ENCODE results near the gene ZNF17. TPM values are rescaled to one million over a fixed set of nuclear protein-coding genes. Genes with fewer than 3 reads are reported as not detected.

Gene ZNF17
- total RNA-seq, 1 experiment from 2014 or later: 5.1 TPM

DNA sequence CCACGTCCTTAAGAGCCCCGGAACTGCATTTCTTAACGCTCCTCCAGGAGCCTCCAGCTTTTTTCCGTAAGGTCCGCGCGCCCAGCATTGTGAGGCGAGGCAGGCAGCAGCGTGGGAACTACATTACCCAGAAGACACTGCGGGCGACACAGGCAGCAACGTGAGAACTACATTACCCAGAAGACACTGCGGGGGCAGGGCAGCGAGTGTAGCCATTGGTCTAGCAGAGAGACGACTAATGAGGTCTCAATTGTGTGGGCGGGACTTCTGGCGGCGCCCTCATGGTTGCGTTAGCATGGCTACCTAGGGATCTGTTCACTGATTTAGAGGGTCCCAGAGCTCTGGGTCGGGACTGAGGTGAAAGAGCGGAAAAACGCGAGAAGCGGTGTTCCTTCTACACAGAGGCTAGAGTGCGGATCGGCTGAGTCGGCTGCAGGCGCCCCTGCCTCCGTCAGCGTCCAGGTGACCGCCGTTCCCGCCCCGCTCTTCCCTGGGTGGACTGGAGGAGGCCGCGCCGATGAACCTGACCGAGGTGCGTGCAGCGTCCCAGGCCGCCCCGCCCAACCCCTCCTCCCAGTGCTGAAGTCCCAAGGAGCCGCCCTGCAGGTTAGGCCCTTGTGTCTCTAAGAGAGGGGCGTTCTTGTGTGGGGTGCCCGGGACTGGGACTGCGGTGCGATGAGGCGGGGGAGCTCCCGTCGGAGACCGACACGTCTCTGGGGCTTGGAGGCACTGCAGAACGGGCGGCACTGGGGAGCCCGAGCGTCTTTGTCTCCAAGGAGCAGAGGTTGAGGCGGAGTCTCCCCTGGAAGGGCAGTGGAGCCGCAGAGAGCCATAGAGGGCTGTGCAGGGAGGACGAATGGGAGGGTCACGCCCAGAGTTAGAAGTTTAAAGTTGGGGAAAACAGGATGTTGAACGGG, 24.4 kb downstream of the ZNF17 start, which contains the start of gene ZNF749:
ZNF749 (plus strand) TSS at position 264 of the 917 bp plus-strand sequence; CDS start at position 518, 254 bp downstream.
- Histone ChIP-seq H3K27me3 (ENCODE audit: insufficient read depth, low read length) (no peaks in the 10 kb centered on the region), H3K9ac (ENCODE audit: low read length) (peak within 1 kb of the TSS; percentile 84), H3K36me3 (ENCODE audit: control insufficient read depth in 1 of 2, insufficient read depth in 2 of 2, low read length in 2 of 2) (peaks cover 3 to 10% of the 10 kb centered on the region in 2 experiments; a peak in 1 of 4 replicates), H3K9me3 (ENCODE audit: control insufficient read depth in 1 of 2, insufficient read depth in 1 of 2, low read depth in 1 of 2, low read length in 2 of 2) (no peaks in the 10 kb centered on the region; a peak in 1 of 4 replicates), H4K20me1 (ENCODE audit: insufficient read depth) (no peaks in the 10 kb centered on the region), H3K79me2 (ENCODE audit: insufficient read depth, low read length) (peaks cover 46% of the 10 kb centered on the region), H3K27ac (ENCODE audit: low read depth, low read length) (peak within 1 kb of the TSS; percentile 58), H3K9me2 (ENCODE audit: insufficient read depth) (no peaks in the 10 kb centered on the region), H2AFZ (ENCODE audit: low read depth, low read length, poor library complexity, severe bottlenecking) (peak within 1 kb of the TSS; percentile 84), H3K4me1 (ENCODE audit: control insufficient read depth in 1 of 2, insufficient read depth in 2 of 2, low read length in 2 of 2) (peaks cover 0 to 16% of the 10 kb centered on the region in 2 experiments; a peak in 3 of 4 replicates), H3K4me3 (replicated peaks in 1 of 2; ENCODE audit: low read depth in 1 of 2, low read length in 2 of 2) (peak within 1 kb of the TSS; percentile 90 to 97), H3K4me2 (ENCODE audit: low read length) (peak within 1 kb of the TSS; percentile 97)
- RAD21 ChIA-PET (ENCODE audit: low non-redundant PET in 1 of 2, low total read pairs in 2 of 2, uncharacterized antibody in 2 of 2, unreplicated experiment in 2 of 2): no interaction called here
- peak; percentile 96 for DNase-seq (ENCODE audit: low read depth, low spot score)
- TSS peak; percentile 72 for BruUV-seq (replicated peaks)
- CTCF ChIA-PET: no interaction called here
- POLR2A ChIA-PET: interaction anchor here (0.6 to 1.1 kb wide), 4 partner anchors 9 to 246 kb away, joined by 3 read pairs; partner anchors contain the start of genes ZNF548 and ZNF551
- intact Hi-C loops (cut with micrococcal nuclease): loop anchor here (10.0 kb wide), 1 partner anchor 139 kb away; the partner anchor contains the start of gene ZNF416
- ATAC-seq: peak; percentile 95
- TF ChIP-seq TCF7L2 (IDR thresholded peaks at IDR 0.05; ENCODE audit: borderline replicate concordance, extremely low read depth, insufficient read depth, insufficient read length) (no peak), ELF1 (IDR thresholded peaks at IDR 0.05; ENCODE audit: borderline replicate concordance, low read depth) (no peak), RAD21 (IDR thresholded peaks at IDR 0.05; ENCODE audit: low read depth) (no peak), SIN3A (IDR thresholded peaks at IDR 0.05; ENCODE audit: low read depth) (peak; percentile 65; the same call in 1 of the 2 replicates), EGR1 (IDR thresholded peaks at IDR 0.05; ENCODE audit: low read depth) (peak; percentile 82), SRF (IDR thresholded peaks at IDR 0.05; ENCODE audit: low read depth) (no peak), SP1 (IDR thresholded peaks at IDR 0.05; ENCODE audit: low read depth) (peak; percentile 90), YY1 (IDR thresholded peaks at IDR 0.05; ENCODE audit: extremely low read depth, insufficient replicate concordance, low read depth, low read length) (peak; percentile 82), POLR2A (IDR thresholded peaks at IDR 0.05; ENCODE audit: borderline replicate concordance, extremely low read depth, insufficient read depth, insufficient read length) (peak; percentile 84), JUND (IDR thresholded peaks at IDR 0.05) (no peak), CEBPB (IDR thresholded peaks at IDR 0.05; ENCODE audit: low read depth) (no peak), EZH2 (IDR thresholded peaks at IDR 0.05) (no peak), CBX3 (IDR thresholded peaks at IDR 0.05; ENCODE audit: low read depth) (peak; percentile 8; the same call in 1 of the 2 replicates)
- TF ChIP-seq, protein P1, sequence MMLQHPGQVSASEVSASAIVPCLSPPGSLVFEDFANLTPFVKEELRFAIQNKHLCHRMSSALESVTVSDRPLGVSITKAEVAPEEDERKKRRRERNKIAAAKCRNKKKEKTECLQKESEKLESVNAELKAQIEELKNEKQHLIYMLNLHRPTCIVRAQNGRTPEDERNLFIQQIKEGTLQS (IDR thresholded peaks at IDR 0.05): no peak
- TF ChIP-seq, protein P2, sequence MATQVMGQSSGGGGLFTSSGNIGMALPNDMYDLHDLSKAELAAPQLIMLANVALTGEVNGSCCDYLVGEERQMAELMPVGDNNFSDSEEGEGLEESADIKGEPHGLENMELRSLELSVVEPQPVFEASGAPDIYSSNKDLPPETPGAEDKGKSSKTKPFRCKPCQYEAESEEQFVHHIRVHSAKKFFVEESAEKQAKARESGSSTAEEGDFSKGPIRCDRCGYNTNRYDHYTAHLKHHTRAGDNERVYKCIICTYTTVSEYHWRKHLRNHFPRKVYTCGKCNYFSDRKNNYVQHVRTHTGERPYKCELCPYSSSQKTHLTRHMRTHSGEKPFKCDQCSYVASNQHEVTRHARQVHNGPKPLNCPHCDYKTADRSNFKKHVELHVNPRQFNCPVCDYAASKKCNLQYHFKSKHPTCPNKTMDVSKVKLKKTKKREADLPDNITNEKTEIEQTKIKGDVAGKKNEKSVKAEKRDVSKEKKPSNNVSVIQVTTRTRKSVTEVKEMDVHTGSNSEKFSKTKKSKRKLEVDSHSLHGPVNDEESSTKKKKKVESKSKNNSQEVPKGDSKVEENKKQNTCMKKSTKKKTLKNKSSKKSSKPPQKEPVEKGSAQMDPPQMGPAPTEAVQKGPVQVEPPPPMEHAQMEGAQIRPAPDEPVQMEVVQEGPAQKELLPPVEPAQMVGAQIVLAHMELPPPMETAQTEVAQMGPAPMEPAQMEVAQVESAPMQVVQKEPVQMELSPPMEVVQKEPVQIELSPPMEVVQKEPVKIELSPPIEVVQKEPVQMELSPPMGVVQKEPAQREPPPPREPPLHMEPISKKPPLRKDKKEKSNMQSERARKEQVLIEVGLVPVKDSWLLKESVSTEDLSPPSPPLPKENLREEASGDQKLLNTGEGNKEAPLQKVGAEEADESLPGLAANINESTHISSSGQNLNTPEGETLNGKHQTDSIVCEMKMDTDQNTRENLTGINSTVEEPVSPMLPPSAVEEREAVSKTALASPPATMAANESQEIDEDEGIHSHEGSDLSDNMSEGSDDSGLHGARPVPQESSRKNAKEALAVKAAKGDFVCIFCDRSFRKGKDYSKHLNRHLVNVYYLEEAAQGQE (IDR thresholded peaks at IDR 0.05; ENCODE audit: low read depth): no peak
- TF ChIP-seq, protein P3, sequence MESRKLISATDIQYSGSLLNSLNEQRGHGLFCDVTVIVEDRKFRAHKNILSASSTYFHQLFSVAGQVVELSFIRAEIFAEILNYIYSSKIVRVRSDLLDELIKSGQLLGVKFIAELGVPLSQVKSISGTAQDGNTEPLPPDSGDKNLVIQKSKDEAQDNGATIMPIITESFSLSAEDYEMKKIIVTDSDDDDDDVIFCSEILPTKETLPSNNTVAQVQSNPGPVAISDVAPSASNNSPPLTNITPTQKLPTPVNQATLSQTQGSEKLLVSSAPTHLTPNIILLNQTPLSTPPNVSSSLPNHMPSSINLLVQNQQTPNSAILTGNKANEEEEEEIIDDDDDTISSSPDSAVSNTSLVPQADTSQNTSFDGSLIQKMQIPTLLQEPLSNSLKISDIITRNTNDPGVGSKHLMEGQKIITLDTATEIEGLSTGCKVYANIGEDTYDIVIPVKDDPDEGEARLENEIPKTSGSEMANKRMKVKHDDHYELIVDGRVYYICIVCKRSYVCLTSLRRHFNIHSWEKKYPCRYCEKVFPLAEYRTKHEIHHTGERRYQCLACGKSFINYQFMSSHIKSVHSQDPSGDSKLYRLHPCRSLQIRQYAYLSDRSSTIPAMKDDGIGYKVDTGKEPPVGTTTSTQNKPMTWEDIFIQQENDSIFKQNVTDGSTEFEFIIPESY (IDR thresholded peaks at IDR 0.05; ENCODE audit: extremely low read depth, insufficient replicate concordance, low read length): no peak
- TF ChIP-seq, protein P4, sequence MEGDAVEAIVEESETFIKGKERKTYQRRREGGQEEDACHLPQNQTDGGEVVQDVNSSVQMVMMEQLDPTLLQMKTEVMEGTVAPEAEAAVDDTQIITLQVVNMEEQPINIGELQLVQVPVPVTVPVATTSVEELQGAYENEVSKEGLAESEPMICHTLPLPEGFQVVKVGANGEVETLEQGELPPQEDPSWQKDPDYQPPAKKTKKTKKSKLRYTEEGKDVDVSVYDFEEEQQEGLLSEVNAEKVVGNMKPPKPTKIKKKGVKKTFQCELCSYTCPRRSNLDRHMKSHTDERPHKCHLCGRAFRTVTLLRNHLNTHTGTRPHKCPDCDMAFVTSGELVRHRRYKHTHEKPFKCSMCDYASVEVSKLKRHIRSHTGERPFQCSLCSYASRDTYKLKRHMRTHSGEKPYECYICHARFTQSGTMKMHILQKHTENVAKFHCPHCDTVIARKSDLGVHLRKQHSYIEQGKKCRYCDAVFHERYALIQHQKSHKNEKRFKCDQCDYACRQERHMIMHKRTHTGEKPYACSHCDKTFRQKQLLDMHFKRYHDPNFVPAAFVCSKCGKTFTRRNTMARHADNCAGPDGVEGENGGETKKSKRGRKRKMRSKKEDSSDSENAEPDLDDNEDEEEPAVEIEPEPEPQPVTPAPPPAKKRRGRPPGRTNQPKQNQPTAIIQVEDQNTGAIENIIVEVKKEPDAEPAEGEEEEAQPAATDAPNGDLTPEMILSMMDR (IDR thresholded peaks at IDR 0.05 in 2 of 3, conservative IDR thresholded peaks at IDR 0.05 in 1 of 3; ENCODE audit: borderline replicate concordance in 1 of 3, insufficient read depth in 1 of 3, low read depth in 2 of 3, low read length in 2 of 3): no peak
- TF ChIP-seq, protein P5, sequence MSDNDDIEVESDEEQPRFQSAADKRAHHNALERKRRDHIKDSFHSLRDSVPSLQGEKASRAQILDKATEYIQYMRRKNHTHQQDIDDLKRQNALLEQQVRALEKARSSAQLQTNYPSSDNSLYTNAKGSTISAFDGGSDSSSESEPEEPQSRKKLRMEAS (IDR thresholded peaks at IDR 0.05): peak; percentile 81

All from HCT116 (cell line).